ENCODE data around the gene ZNF219. TPM values are rescaled to one million over a fixed set of nuclear protein-coding genes. Genes with fewer than 3 reads are reported as not detected.
A peak's percentile ranks its signal among the peaks of the same experiment; 100 is the strongest.

The ZNF219 gene
- total and polyA plus RNA-seq, 2 of the 13 experiments (the other 11 are each of a cell fraction or from before 2014, with no cell fraction given), result 34.5 to 36.6 TPM

- TF ChIP-seq KIAA2018 (CRISPR knock-in tag; IDR thresholded peaks at IDR 0.05; ENCODE audit: borderline replicate concordance) (no peak), ZNF562 (CRISPR knock-in tag; IDR thresholded peaks at IDR 0.05; ENCODE audit: borderline replicate concordance) (no peak), SP1 (IDR thresholded peaks at IDR 0.05) (no peak), SP1 (CRISPR knock-in tag; IDR thresholded peaks at IDR 0.05) (no peak; the same call in 1 of the 2 replicates), ZFX (CRISPR knock-in tag; IDR thresholded peaks at IDR 0.05; ENCODE audit: low read depth) (no peak; the same call in 1 of the 2 replicates), ZNF512 (CRISPR knock-in tag; IDR thresholded peaks at IDR 0.05) (peak; percentile 36; the same call in 1 of the 2 replicates), ZNF317 (CRISPR knock-in tag; IDR thresholded peaks at IDR 0.05) (no peak; the same call in 1 of the 2 replicates), ARHGAP35 (CRISPR knock-in tag; IDR thresholded peaks at IDR 0.05; ENCODE audit: borderline replicate concordance) (peak; percentile 29; the same call in 1 of the 2 replicates), THYN1 (CRISPR knock-in tag; IDR thresholded peaks at IDR 0.05; ENCODE audit: borderline replicate concordance, low read depth) (no peak), ZNF264 (CRISPR knock-in tag; IDR thresholded peaks at IDR 0.05) (no peak), LBX2 (CRISPR knock-in tag; IDR thresholded peaks at IDR 0.05; ENCODE audit: borderline replicate concordance) (no peak), ZNF10 (CRISPR knock-in tag; IDR thresholded peaks at IDR 0.05; ENCODE audit: borderline replicate concordance, low read depth) (no peak), SPEN (CRISPR knock-in tag; IDR thresholded peaks at IDR 0.05; ENCODE audit: low read depth) (no peak; the same call in 1 of the 2 replicates), ZNF761 (CRISPR knock-in tag; conservative IDR thresholded peaks at IDR 0.05) (no peak; the same call in 1 of the 2 replicates), RAD21 (CRISPR knock-in tag; IDR thresholded peaks at IDR 0.05) (peak; percentile 87), ZNF7 (CRISPR knock-in tag; IDR thresholded peaks at IDR 0.05) (no peak), FOXM1 (CRISPR knock-in tag; IDR thresholded peaks at IDR 0.05) (no peak), HNF4G (IDR thresholded peaks at IDR 0.05; ENCODE audit: borderline replicate concordance, low read depth, low read length) (no peak), HNF4G (CRISPR knock-in tag; IDR thresholded peaks at IDR 0.05; ENCODE audit: borderline replicate concordance, low read depth) (no peak)
Observed at GRCh38 chr14:21068521-21069387, 29.7 kb downstream of the ZNF219 start (continued).

Measured in HepG2 (cell line).